ENCODE data around the gene MYOZ1.

DNA sequence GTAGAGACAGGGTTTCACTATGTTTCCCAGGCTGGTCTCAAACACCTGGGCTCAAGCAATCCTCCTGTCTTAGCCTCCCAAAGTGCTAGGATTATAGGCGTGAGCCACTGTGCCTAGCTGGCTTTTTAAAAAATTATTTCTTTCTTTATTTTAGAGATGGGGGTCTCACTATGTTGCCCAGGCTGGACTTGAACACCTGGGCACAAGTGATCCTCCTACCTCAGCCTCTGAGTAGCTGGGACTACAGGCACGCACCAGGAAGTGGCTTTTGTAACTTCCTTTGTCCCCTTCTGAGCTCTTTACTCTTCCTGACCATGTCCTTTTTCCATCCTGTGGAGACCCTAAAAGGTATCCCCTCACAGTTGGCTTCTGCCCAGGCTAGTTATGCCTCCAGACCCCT is 2.1 kb upstream of the MYOZ1 start:
- TF ChIP-seq TCF7L2 (IDR thresholded peaks at IDR 0.05; ENCODE audit: borderline replicate concordance, extremely low read depth, insufficient read depth, insufficient read length) = no peak
- no peak for TF ChIP-seq EZH2 (IDR thresholded peaks at IDR 0.05)
